ENCODE measurements around the gene AOC3.
"Not testable (repeated sequence)": the region's sequence is repeated elsewhere in the genome, so short reads cannot be mapped to it uniquely, and the experiment has no call there.

Gene AOC3

DNA sequence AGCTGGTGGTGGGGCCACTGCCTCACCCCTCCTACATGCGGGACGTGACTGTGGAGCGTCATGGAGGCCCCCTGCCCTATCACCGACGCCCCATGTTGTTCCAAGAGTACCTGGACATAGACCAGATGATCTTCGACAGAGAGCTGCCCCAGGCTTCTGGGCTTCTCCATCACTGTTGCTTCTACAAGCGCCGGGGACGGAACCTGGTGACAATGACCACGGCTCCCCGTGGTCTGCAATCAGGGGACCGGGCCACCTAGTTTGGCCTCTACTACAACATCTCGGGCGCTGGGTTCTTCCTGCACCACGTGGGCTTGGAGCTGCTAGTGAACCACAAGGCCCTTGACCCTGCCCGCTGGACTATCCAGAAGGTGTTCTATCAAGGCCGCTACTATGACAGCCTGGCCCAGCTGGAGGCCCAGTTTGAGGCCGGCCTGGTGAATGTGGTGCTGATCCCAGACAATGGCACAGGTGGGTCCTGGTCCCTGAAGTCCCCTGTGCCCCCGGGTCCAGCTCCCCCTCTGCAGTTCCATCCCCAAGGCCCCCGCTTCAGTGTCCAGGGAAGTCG, 16.8 kb downstream of the AOC3 start:
- not testable (repeated sequence) for DNase-seq

DNA sequence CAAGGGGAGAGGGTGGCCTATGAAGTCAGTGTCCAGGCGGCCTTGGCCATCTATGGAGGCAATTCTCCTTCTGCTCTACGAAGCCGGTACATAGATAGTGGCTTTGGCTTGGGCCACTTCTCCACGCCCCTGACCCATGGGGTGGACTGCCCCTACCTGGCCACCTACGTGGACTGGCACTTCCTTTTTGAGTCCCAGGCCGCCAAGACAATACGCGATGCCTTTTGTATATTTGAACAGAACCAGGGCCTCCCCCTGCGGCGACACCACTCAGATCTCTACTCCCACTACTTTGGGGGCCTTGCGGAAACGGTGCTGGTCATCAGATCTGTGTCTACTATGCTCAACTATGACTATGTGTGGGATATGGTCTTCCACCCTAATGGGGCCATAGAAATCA, 17.3 kb downstream of the AOC3 start:
- no peak for DNase-seq

DNA sequence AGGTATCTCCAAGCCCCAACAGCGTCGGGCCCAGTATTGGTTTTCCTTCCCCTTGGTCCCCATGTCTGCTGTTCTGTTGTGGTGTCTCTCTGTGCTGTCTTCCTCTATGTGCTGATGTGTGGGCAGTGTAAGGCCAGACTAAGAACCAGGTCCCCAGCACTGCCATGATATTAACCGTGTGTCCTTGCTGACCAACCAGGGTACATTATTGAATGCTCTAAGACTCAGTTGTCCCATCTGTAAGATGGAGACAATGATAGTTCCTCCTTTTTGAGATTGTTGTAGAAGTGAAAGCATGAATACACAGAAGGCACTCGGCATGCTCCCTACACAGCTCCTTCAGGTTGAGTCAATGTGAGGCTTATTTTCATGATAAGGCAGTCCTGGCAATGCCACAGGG, 20.6 kb downstream of the AOC3 start:
- no peak for DNase-seq

DNA sequence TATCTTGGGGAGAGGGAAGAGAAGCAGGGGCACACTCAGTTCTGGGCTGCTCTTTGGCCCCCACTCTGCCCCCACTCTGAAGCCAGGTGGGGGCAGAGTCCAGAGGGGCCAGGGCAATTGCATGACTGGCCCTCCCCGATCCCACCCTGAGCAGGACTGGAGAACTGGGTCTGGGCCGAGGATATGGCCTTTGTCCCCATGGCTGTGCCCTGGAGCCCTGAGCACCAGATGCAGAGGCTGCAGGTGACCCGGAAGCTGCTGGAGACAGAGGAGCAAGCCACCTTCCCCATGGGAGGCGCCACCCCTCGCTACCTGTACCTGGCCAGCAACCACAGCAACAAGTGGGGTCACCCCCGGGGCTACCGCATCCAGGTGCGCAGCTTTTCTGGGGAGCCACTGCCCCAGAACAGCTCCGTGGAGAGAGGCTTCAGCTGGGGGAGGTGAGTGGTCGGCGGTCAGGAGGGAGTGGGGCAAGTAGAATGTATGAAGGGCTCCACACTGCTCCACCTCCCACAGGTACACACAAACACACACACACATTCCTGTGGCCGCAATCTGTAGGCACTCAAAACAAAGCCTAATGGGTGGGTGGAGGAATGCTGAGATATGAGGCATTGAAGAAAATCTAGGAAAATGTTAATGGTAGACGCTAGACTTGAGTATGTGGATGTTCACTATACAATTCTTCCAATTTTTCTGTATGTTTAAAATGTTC, 21.4 kb downstream of the AOC3 start:
- no peak for DNase-seq

DNA sequence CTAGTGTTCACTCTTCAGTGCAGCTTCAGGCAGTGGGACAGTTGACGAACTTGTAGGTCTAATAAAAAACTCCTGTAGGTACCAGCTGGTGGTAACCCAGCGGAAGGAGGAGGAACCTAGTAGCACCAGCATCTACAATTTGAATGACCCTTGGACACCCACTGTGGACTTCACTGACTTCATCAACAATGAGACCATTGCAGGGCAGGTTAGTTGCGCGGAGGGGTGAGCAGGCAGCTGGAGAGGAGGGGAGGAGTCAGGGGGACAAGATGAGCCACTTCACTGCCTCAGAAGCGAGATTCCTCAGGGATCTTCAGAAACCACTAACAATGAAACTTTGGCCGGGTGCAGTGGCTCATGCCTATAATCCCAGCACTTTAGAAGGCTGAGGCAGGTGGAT, 22.3 kb downstream of the AOC3 start:
- no peak for DNase-seq

- not testable (repeated sequence) for DNase-seq
These were observed 23.1 kb downstream of the AOC3 start for GRCh38 chr17:42873932-42874695.

DNA sequence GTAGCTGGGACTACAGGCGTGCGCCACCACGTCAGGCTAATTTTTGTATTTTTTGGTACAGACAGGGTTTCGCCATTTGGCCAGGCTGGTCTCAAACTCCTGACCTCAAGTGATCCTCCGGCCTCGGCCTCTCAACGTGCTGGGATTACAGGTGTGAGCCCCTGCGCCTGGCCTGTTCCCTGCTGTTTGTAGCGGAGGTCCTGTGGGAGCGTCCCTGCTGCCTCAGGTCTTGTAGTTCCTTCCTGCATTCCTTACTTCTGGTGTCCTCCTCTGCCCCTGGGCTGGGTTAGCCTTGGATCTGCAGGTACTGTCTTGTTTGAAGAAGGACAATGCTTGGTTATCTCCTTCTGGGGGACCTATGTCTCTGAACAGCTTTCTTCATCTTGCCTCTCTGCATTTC, 26.0 kb downstream of the AOC3 start:
- no peak for DNase-seq

GRCh38 chr17:42878123-42878880, 27.3 kb downstream of the AOC3 start:
- no peak for DNase-seq

DNA sequence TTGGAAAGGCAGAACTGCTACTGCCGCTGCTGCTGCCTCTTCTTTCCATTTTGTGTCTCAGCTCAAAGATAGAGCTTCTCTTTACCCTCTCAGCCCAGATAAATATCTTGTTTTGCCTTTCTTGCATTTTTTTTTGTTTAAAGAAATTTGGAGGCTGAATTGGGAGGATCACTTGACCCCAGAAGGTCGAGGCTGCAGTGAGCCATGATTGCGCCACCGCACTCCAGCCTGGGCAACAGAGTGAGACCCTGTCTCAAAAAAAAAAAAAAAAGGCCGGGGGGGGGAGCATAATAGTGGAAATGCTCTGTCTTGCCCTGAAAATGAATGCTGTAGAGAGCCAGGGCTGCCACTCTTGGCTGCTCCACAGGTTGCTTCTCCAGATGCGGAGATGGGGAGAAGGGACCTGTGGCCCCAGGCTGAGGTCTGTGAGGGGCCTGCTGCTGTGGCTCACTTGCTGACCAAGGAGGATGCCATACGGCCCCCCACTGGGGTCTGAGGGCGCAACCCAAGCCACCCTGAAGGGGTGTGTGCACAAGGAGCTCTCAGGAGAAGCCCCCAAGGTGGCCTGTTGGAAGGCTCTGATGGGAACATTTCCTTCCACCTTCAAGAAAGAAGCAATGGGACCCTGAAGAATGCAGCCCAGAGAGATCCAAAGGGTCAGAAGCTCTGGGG, 28.1 kb downstream of the AOC3 start:
- no peak for DNase-seq

DNA sequence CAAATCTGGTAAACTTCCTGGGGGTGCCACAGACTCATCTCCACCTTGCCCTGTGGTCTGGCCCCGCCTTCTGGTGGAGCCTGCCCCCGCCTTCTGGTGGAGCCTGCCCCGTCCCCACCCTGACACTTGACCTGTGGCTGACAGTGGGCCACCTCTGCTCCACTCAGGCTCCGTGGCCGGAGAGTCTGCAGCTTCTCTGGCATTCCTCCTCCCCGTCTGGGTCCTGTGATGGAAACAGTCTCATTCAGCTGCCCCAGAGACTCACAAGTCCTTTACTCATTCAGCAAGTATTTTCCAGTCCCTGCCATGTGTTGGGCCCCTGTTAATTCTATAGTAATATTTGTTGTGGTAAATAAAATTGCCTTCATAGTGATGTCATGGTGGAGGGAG, 28.6 kb downstream of the AOC3 start:
- DNase-seq: no peak

DNA sequence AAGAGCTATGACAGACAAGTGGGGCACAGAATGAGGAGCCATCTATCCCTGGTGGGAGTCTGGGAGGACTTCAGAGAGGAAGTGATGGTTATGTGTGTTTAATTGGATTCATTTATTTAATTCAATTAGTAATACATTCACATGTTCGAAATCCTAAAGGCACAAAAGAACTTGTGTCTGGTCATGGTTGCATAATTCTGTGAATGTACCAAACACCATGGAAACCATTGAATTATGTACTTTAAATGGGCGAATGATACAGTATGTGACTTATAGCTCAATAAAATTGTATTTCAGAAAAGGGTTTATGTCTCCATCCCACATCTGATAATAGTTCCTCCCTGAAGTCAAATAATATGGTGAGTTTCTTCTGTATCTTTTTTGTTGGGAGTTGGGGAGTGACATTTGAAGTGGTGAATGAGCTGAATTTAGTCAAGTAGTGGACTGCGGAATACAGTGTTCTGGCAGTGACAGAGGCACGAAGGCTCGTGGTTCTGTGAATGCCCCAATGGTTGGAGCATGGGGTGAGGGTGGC, 29.8 kb downstream of the AOC3 start:
- no peak for DNase-seq

DNA sequence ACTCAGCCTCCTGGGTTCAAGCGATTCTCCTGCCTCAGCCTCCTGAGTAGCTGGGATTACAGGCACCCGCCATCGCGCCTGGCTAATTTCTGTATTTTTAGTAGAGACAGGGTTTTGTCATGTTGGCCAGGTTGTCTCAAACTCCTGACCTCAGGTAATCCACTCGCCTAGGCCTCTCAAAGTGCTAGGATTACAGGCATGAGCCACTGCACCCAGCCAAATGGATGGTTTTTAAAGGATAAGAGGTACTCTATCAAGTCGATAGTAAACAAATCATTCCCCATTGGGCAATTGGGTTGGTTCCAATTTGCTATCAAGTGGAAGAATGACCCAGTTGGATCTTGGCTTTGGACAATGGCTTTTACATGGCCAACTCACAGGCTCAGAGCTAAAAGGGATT, 30.7 kb downstream of the AOC3 start:
- not testable (repeated sequence) for DNase-seq

GRCh38 chr17:42882166-42882565, 31.2 kb downstream of the AOC3 start:
- no peak for DNase-seq

- DNase-seq: no peak
These were observed 33.0 kb downstream of the AOC3 start for GRCh38 chr17:42883802-42884558.

- not testable (repeated sequence) for DNase-seq
These were observed 34.8 kb downstream of the AOC3 start for GRCh38 chr17:42885806-42886205.

- no peak for DNase-seq
These were observed 35.5 kb downstream of the AOC3 start for GRCh38 chr17:42886283-42887176.

GRCh38 chr17:42889809-42890208, 38.8 kb downstream of the AOC3 start:
- DNase-seq: no peak

DNA sequence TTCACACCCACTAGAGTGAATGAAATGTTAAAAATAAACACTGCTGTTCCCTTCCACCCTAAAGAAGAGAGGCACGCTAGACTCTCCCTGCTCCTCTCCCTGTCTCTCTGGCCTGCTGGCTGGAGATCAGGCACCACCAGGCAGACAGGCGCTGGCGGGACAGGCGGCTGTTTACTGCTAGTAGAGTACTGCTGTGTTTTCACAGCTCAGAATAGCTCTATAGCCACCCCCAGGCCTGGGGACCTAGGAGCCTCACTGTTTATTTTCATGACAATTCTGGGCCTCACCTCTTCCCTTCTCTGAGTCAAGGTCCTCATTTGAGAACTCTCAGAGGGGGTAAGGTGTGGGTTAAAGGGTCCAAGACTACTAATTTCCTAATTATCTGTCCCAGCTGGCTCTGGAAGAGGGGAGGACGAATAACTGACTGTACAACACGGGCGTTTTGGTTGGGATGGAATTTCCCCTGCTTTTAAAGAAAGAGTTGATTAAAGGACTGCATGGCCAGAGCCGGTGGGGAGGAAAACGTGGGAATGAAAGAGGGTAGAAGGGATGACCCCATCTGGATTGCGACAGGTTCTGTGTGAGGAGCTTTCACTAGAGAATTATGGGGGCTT, 40.6 kb downstream of the AOC3 start:
- peak in 1 of 2 experiments; percentile 32 for DNase-seq

DNA sequence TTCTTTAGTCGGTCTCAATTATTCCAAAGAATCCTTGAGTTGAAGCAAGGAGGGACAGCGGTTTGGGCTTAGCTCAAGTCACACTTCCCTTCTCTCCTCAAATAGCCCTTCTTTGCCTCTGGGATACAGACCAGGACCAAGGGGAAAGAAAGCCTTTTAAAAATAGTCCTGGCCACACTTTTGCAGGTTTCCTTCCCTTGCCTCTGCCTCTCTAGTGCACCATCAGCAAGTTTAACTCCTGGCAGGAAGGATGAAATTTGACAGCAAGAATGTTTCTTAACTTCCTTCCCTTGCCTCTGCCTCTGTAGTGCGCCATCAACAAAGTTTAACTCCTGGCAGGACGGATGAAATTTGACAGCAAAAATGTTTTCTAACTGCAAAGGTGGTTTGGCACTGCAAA, 42.4 kb downstream of the AOC3 start:
- DNase-seq: no peak

Data from NCI-H446 (cell line).